Hepatocyte (in vitro differentiated cells): Measurements from ENCODE around the gene ATG16L1. TPM values are rescaled to one million over a fixed set of nuclear protein-coding genes. Genes with fewer than 3 reads are reported as not detected.

ENCODE experiments used
- DNase-seq: peaks from one replicate; pipeline ENCODE4 v3.0.0-alpha.2; 2016; ENCODE audit warnings: low spot score
- H2AFZ ChIP-seq: fragments of 200-600 bp; sonication (generic); 2 replicates; pipeline ENCODE4 v1.6.0; 2016; ENCODE audit warnings: antibody characterized with exemption, mild to moderate bottlenecking
- H3K27ac ChIP-seq: fragments of 200-600 bp; sonication (generic); 2 replicates; pipeline ENCODE4 v1.5.1; 2016; ENCODE audit warnings: mild to moderate bottlenecking
- H3K27me3 ChIP-seq: fragments of 200-600 bp; sonication (generic); 2 replicates; pipeline ENCODE4 v1.6.1; 2016
- H3K36me3 ChIP-seq: fragments of 200-600 bp; sonication (generic); replicated peaks from 2 replicates; pipeline ENCODE4 v1.5.1; 2016; ENCODE audit warnings: low read depth; ENCODE audit not compliant: insufficient read depth
- H3K4me1 ChIP-seq: fragments of 200-600 bp; sonication (generic); 2 replicates; pipeline ENCODE4 v1.5.1; 2016; ENCODE audit warnings: mild to moderate bottlenecking, moderate library complexity; ENCODE audit not compliant: insufficient read depth
- H3K4me2 ChIP-seq: fragments of 200-600 bp; sonication (generic); 2 replicates; pipeline ENCODE4 v1.6.0; 2016
- H3K4me3 ChIP-seq: fragments of 200-600 bp; sonication (generic); 2 replicates; pipeline ENCODE4 v1.5.1; 2016; ENCODE audit warnings: mild to moderate bottlenecking
- H3K79me2 ChIP-seq: fragments of 200-600 bp; sonication (generic); 2 replicates; pipeline ENCODE4 v1.6.0; 2017; ENCODE audit warnings: mild to moderate bottlenecking
- H3K9me2 ChIP-seq: fragments of 200-600 bp; sonication (generic); replicated peaks from 2 replicates; pipeline ENCODE4 v1.6.0; 2017; ENCODE audit warnings: mild to moderate bottlenecking; ENCODE audit not compliant: insufficient read depth
- H3K9me3 ChIP-seq: fragments of 200-600 bp; sonication (generic); 2 replicates; pipeline ENCODE4 v1.5.1; 2016; ENCODE audit warnings: low read depth, mild to moderate bottlenecking
- H4K20me1 ChIP-seq: fragments of 200-600 bp; sonication (generic); 2 replicates; pipeline ENCODE4 v1.6.0; 2016; ENCODE audit warnings: mild to moderate bottlenecking; ENCODE audit not compliant: insufficient read depth, poor library complexity, severe bottlenecking
- CTCF ChIP-seq: fragments of 200-600 bp; sonication (generic); IDR thresholded peaks from 2 replicates; pipeline ENCODE4 v1.5.1; 2016; ENCODE audit warnings: antibody characterized with exemption, mild to moderate bottlenecking; ENCODE audit not compliant: poor library complexity
- EZH2 ChIP-seq: fragments of 200-600 bp; sonication (generic); IDR thresholded peaks from 2 replicates; pipeline ENCODE4 v1.6.1; 2016; ENCODE audit warnings: antibody characterized with exemption, mild to moderate bottlenecking, borderline replicate concordance
- EZH2phosphoT487 ChIP-seq: fragments of 200-600 bp; sonication (generic); IDR thresholded peaks from one replicate; pipeline ENCODE4 v1.6.1; 2018; ENCODE audit warnings: antibody characterized with exemption, mild to moderate bottlenecking, low read depth, moderate library complexity; ENCODE audit not compliant: unreplicated experiment, severe bottlenecking
- WGBS: methylation state at CpG from one replicate; pipeline ENCODE4 v1.1.6; 2016; ENCODE audit warnings: low lambda C conversion rate; ENCODE audit errors: missing lambda C conversion rate; 5-methylcytosine and 5-hydroxymethylcytosine counted together
- polyA plus RNA-seq: library from polyadenylated mRNA; unstranded; fragments of >200 nt; fragmentation: Nextera tagmentation; extraction: Ambion mirVana; gene quantifications from 2 replicates; pipeline ENCODE4 v1.2.1, GENCODE V29; 2016
- total RNA-seq: library from RNA; depleted of rRNA; stranded (reverse); fragments of >200 nt; gene quantifications from 2 replicates; pipeline ENCODE4 v1.2.3, GENCODE V29; 2014

The ATG16L1 gene
- total and polyA plus RNA-seq, 2 experiments from 2014 or later = 15.7 to 28.2 TPM

GRCh38 chr2:233259730-233260129, 8.3 kb downstream of the ATG16L1 start:
- Histone ChIP-seq H3K27ac (no peak overlapping the region), H3K9me3 (no peaks in the 10 kb centered on the region), H3K36me3 (no peaks in the 10 kb centered on the region), H3K4me1 (no peaks in the 10 kb centered on the region), H3K27me3 (no peaks in the 10 kb centered on the region), H4K20me1 (no peaks in the 10 kb centered on the region), H3K4me2 (no peak overlapping the region), H3K9me2 (no peaks in the 10 kb centered on the region), H3K4me3 (no peak overlapping the region), H2AFZ (no peak overlapping the region), H3K79me2 (peaks cover 26% of the 10 kb centered on the region)
- TF ChIP-seq CTCF (no peak), EZH2 (no peak)
- WGBS = 92% methylated on average over 1 of the region's 1 CpG
- no peak for DNase-seq

- Histone ChIP-seq H3K79me2 (peaks cover 17% of the 10 kb centered on the region), H4K20me1 (no peaks in the 10 kb centered on the region)
- 99% methylated on average over 5 of the region's 5 CpGs for WGBS
These were observed 9.2 kb downstream of the ATG16L1 start for GRCh38 chr2:233260661-233261060.

GRCh38 chr2:233261819-233262555, 10.5 kb downstream of the ATG16L1 start:
- H2AFZ ChIP-seq = no peak overlapping the region
- no peak overlapping the region for H3K27ac ChIP-seq
- no peak overlapping the region for H3K4me2 ChIP-seq
- no peaks in the 10 kb centered on the region for H3K27me3 ChIP-seq
- TF ChIP-seq CTCF (no peak), EZH2phosphoT487 (no peak), EZH2 (no peak)
- H3K79me2 ChIP-seq = peaks cover 6% of the 10 kb centered on the region
- no peak overlapping the region for H3K4me3 ChIP-seq
- no peaks in the 10 kb centered on the region for H3K9me2 ChIP-seq
- H4K20me1 ChIP-seq = no peaks in the 10 kb centered on the region
- 93% methylated on average over 9 of the region's 9 CpGs for WGBS
- no peaks in the 10 kb centered on the region for H3K4me1 ChIP-seq
- no peak for DNase-seq
- no peaks in the 10 kb centered on the region for H3K36me3 ChIP-seq
- H3K9me3 ChIP-seq = no peaks in the 10 kb centered on the region

More at GRCh38 chr2:233260661-233261060, 9.2 kb downstream of the ATG16L1 start:
- Histone ChIP-seq H3K4me2 (no peak overlapping the region), H3K9me3 (no peaks in the 10 kb centered on the region), H3K27ac (no peak overlapping the region), H3K9me2 (no peaks in the 10 kb centered on the region), H3K4me3 (no peak overlapping the region), H2AFZ (no peak overlapping the region), H3K4me1 (no peaks in the 10 kb centered on the region), H3K36me3 (no peaks in the 10 kb centered on the region), H3K27me3 (no peaks in the 10 kb centered on the region)
- DNase-seq = no peak
- TF ChIP-seq EZH2 (no peak), EZH2phosphoT487 (no peak), CTCF (no peak)

- Histone ChIP-seq H3K9me2 (no peaks in the 10 kb centered on the region), H3K4me2 (no peak overlapping the region), H3K4me1 (no peaks in the 10 kb centered on the region), H4K20me1 (no peaks in the 10 kb centered on the region), H3K27me3 (no peaks in the 10 kb centered on the region), H3K27ac (no peak overlapping the region), H2AFZ (no peak overlapping the region), H3K36me3 (no peaks in the 10 kb centered on the region), H3K79me2 (peaks cover 1% of the 10 kb centered on the region), H3K4me3 (no peak overlapping the region), H3K9me3 (no peaks in the 10 kb centered on the region)
- no peak for DNase-seq
- no peak for TF ChIP-seq EZH2
- TF ChIP-seq CTCF = no peak
- no peak for TF ChIP-seq EZH2phosphoT487
- 99% methylated on average over 5 of the region's 5 CpGs for WGBS
These were observed 11.1 kb downstream of the ATG16L1 start for GRCh38 chr2:233262562-233262961.
